Mammary epithelial cell (primary cell): ENCODE results near the gene GINS1.

Experiments
- EZH2 ChIP-seq: IDR thresholded peaks from 2 replicates; pipeline ENCODE4 v1.6.1; 2012; ENCODE audit warnings: low read length, inconsistent platforms, borderline replicate concordance
- TF ChIP-seq, protein P1 (sequence below), 2 donors: IDR thresholded peaks in 1 of 2; conservative IDR thresholded peaks in 1 of 2; 2 replicates each; pipeline ENCODE4 v1.5.1; 2011 to 2012; ENCODE audit warnings: inconsistent platforms in 2 of 2, low read length in 2 of 2, mild to moderate bottlenecking in 2 of 2, control low read depth in 1 of 2, low read depth in 1 of 2; ENCODE audit not compliant: insufficient read depth in 1 of 2; ENCODE audit errors: extremely low read depth in 1 of 2

DNA sequence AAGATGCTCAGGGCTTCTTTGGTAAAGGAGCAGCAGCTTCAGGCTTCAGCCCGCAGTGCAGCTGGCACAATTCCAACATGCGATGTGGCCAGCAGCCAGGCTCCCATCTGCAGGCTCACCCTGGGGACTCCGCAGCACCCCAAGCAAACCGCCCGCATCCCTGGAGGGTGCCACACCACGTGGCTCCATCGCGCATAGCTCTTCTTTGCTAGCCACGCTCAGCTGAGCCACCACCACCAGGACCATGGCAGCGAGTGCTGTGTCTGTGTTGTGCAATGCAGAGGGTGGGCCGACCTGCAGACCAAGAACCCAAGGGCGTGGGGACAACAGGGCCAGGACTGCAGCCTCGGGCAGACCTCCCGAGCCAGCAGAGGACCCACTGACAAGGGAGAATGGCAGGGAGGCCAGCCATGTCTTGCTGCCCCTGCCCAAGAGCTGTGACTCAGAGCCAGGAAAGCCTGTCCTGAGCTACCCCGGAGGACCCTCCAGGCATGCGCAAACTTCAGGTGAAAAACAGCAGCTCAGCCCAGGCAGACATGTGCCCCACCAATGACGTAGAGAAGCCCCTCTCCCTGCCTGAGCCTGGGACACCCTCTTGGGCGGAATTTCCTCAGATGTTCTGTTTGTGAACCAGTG lies 87.8 kb downstream of the GINS1 start:
- TF ChIP-seq, protein P1, sequence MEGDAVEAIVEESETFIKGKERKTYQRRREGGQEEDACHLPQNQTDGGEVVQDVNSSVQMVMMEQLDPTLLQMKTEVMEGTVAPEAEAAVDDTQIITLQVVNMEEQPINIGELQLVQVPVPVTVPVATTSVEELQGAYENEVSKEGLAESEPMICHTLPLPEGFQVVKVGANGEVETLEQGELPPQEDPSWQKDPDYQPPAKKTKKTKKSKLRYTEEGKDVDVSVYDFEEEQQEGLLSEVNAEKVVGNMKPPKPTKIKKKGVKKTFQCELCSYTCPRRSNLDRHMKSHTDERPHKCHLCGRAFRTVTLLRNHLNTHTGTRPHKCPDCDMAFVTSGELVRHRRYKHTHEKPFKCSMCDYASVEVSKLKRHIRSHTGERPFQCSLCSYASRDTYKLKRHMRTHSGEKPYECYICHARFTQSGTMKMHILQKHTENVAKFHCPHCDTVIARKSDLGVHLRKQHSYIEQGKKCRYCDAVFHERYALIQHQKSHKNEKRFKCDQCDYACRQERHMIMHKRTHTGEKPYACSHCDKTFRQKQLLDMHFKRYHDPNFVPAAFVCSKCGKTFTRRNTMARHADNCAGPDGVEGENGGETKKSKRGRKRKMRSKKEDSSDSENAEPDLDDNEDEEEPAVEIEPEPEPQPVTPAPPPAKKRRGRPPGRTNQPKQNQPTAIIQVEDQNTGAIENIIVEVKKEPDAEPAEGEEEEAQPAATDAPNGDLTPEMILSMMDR (conservative IDR thresholded peaks at IDR 0.05 in 1 of 2, IDR thresholded peaks at IDR 0.05 in 1 of 2; ENCODE audit: extremely low read depth in 1 of 2, insufficient read depth in 1 of 2, low read depth in 1 of 2, low read length in 2 of 2): no peak
- TF ChIP-seq EZH2: no peak
